Esophagus squamous epithelium (tissue), 5 donors: Measurements from ENCODE around the gene SHISA4. TPM values are rescaled to one million over a fixed set of nuclear protein-coding genes. Genes with fewer than 3 reads are reported as not detected.

Experiments used
- DNase-seq: peaks from one replicate; lab custom pipeline; 2025; lab: John Stamatoyannopoulos, UW
- H3K27ac ChIP-seq, 4 donors: fragments of 200-600 bp; sonication (generic); one replicate each; pipeline ENCODE4 v1.5.1; 2016 to 2019; ENCODE audit warnings: mild to moderate bottlenecking in 1 of 4
- H3K27me3 ChIP-seq, 4 donors: fragments of 200-600 bp; sonication (generic); 1 replicate in 3 of 4; 2 replicates in 1 of 4; pipeline versions ENCODE4 v1.5.1 to v1.6.0; 2017 to 2021; ENCODE audit warnings: antibody characterized with exemption in 1 of 4
- H3K36me3 ChIP-seq, 3 donors: fragments of 200-600 bp; sonication (generic); one replicate each; pipeline ENCODE4 v1.5.1; 2016 to 2019
- H3K4me1 ChIP-seq, 3 donors: fragments of 200-600 bp; sonication (generic); one replicate each; pipeline ENCODE4 v1.5.1; 2017 to 2019
- H3K4me3 ChIP-seq, 4 donors: fragments of 200-600 bp; sonication (generic); 1 replicate in 3 of 4; 2 replicates in 1 of 4; pipeline ENCODE4 v1.5.1; 2016 to 2019; ENCODE audit warnings: mild to moderate bottlenecking in 2 of 4, moderate library complexity in 1 of 4
- H3K9me3 ChIP-seq, 3 donors: fragments of 200-600 bp; sonication (generic); one replicate each; pipeline ENCODE4 v1.5.1; 2016 to 2019
- POLR2A ChIP-seq, 4 donors: fragments of 450-650 bp; IDR thresholded peaks; one replicate each; pipeline ENCODE4 v1.6.1; 2017; ENCODE audit warnings: antibody characterized with exemption in 4 of 4, mild to moderate bottlenecking in 4 of 4, moderate library complexity in 3 of 4
- WGBS, 2 donors: methylation state at CpG; one replicate each; pipeline ENCODE4 v1.1.5; 2018; 5-methylcytosine and 5-hydroxymethylcytosine counted together
- intact Hi-C: fragments of 100-400 bp; cut with DNase I; formaldehyde crosslinking; loops from one replicate; pipeline ENCODE4 v1.15.0; 2022
- total RNA-seq, 4 donors: library from RNA; depleted of rRNA; stranded (reverse); fragments of >200 nt; gene quantifications; one replicate each; pipeline ENCODE4 v1.1.0, GENCODE V29; 2016
- TF ChIP-seq, protein P1 (sequence below), 6 experiments: fragments of 450-650 bp in 4 of 6; fragments of 200-600 bp in 2 of 6; sonication (generic) in 2 of 6; IDR thresholded peaks; one replicate each; pipeline ENCODE4 v1.5.1; 2016 to 2019; ENCODE audit warnings: antibody characterized with exemption in 6 of 6, mild to moderate bottlenecking in 4 of 6, moderate library complexity in 4 of 6
- donor health status: DM: yes; HTN: yes; CAD: no.

Gene SHISA4
- total RNA-seq, 4 donors from 2014 or later, result 3.3 to 12.3 (median 5.6) TPM

DNA sequence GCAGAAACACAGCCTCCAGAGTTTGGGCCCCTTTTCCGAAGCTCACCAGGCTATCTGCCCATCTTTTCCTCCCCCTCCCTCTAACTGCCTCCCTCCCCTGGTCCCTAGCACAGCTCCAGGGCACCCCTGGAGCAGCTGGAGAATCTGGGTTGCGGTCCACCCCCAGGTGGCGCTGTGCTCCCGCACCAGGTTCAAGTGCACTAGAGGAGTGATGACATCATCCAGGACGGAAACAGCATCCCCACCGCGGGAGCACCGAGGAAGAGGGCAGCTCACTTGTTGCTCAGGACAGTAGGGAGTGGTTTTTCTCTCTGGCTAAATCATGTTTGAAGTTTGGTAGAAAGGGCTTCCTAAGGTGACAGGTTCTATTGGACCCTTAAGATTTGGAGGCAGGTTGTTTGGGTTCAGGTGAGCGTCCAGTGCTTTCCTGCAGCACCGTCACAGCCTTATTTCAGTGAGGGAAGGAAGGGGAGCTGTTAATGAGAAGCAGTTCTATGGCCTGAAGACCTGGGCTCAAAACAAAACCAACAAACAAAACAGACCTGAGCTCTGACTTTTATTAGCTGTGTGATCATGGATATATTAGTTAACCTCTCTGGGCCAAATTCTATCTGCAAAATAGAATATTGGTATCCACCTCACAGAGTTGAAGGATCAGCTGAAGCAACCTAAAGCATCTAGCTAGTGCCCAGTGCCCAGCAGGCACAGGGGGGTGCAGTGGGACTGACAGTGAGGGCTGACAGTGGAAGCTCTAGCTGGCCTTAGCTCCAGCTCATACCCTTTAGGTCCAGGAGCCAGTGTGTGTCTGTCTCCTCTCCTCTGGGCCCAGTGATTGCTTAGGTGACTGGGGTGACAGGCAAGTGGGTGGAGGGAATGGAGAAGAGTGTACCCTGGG is 7.5 kb downstream of the SHISA4 start:
- H3K36me3 ChIP-seq, result no peaks in the 10 kb centered on the region
- intact Hi-C loops, result loop anchor here (5.0 to 10.0 kb wide), 2 partner anchors 76 to 229 kb away; partner anchors contain the start of gene GPR37L1
- no peak overlapping the region for H3K4me3 ChIP-seq
- H3K27ac ChIP-seq, result peak overlapping the region; percentile 7 to 85 (median 76)
- DNase-seq, result no peak
- WGBS, 2 donors, result 16 to 74% methylated on average over 2 to 10 of the region's 10 CpGs
- peaks cover 0 to 72% (median 0%) of the 10 kb centered on the region in 3 donors for H3K4me1 ChIP-seq
- no peak for TF ChIP-seq POLR2A (IDR thresholded peaks at IDR 0.05)
- TF ChIP-seq, protein P1, sequence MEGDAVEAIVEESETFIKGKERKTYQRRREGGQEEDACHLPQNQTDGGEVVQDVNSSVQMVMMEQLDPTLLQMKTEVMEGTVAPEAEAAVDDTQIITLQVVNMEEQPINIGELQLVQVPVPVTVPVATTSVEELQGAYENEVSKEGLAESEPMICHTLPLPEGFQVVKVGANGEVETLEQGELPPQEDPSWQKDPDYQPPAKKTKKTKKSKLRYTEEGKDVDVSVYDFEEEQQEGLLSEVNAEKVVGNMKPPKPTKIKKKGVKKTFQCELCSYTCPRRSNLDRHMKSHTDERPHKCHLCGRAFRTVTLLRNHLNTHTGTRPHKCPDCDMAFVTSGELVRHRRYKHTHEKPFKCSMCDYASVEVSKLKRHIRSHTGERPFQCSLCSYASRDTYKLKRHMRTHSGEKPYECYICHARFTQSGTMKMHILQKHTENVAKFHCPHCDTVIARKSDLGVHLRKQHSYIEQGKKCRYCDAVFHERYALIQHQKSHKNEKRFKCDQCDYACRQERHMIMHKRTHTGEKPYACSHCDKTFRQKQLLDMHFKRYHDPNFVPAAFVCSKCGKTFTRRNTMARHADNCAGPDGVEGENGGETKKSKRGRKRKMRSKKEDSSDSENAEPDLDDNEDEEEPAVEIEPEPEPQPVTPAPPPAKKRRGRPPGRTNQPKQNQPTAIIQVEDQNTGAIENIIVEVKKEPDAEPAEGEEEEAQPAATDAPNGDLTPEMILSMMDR (IDR thresholded peaks at IDR 0.05), result peak; percentile 91 to 97 (median 92)
- no peaks in the 10 kb centered on the region for H3K9me3 ChIP-seq
- peaks cover 0 to 2% (median 0%) of the 10 kb centered on the region in 4 donors for H3K27me3 ChIP-seq

DNA sequence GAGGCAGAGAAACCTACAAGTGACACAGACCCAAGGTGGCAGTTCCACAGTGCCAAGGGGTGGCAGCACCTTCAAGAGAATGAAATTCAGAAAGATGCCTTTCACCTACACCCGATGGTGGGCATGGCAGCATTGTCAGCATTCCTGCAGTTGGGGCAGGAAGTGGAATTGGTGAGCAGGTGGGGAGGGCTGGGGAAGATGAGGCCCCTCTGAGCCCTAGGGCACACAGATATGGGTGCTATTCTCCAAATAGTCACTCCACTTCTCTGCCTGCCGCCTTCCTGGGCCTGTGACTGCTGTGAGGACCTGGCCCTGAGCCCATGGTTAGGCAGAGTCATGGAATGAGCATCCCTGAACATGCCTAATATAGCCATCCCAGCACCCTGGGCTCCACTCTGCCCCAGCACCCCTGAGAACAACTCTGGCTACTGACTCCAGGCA is 8.3 kb downstream of the SHISA4 start:
- TF ChIP-seq, protein P1 (IDR thresholded peaks at IDR 0.05), result no peak
- no peak for TF ChIP-seq POLR2A (IDR thresholded peaks at IDR 0.05)
- H3K9me3 ChIP-seq, result no peaks in the 10 kb centered on the region
- no peaks in the 10 kb centered on the region for H3K36me3 ChIP-seq
- peak overlapping the region; percentile 7 to 85 (median 76) for H3K27ac ChIP-seq
- H3K4me1 ChIP-seq, result peaks cover 0 to 72% (median 0%) of the 10 kb centered on the region in 3 donors
- no peak overlapping the region for H3K4me3 ChIP-seq
- no peaks in the 10 kb centered on the region for H3K27me3 ChIP-seq
- WGBS, 2 donors, result 18% methylated on average over 1 of the region's 2 CpGs; no CpG with 5 or more reads in 1 of the 2 donors
- intact Hi-C loops, result loop anchor here (5.0 to 10.0 kb wide), 2 partner anchors 75 to 228 kb away; partner anchors contain the start of gene GPR37L1
- no peak for DNase-seq

- Histone ChIP-seq H3K27ac (peak overlapping the region; percentile 7 to 85 (median 76)), H3K27me3 (no peaks in the 10 kb centered on the region), H3K36me3 (no peaks in the 10 kb centered on the region), H3K4me1 (peaks cover 5 to 78% (median 6%) of the 10 kb centered on the region in 3 donors), H3K9me3 (no peaks in the 10 kb centered on the region), H3K4me3 (no peak overlapping the region)
- DNase-seq, result no peak
- intact Hi-C loops, result loop anchor here (5.0 to 10.0 kb wide), 2 partner anchors 74 to 226 kb away; partner anchors contain the start of gene GPR37L1
- no peak for TF ChIP-seq POLR2A (IDR thresholded peaks at IDR 0.05)
- TF ChIP-seq, protein P1 (IDR thresholded peaks at IDR 0.05), result no peak
- WGBS, 2 donors, result 60 to 62% methylated on average over 4 of the region's 4 CpGs
These were observed 9.7 kb downstream of the SHISA4 start for GRCh38 chr1:201898240-201898894.

- Histone ChIP-seq H3K27ac (peak overlapping the region in 3 of 4 donors; percentile 75 to 85 (median 77)), H3K4me1 (peaks cover 5 to 79% (median 12%) of the 10 kb centered on the region in 3 donors), H3K36me3 (no peaks in the 10 kb centered on the region), H3K27me3 (no peaks in the 10 kb centered on the region), H3K4me3 (no peak overlapping the region), H3K9me3 (no peaks in the 10 kb centered on the region)
- DNase-seq, result no peak
- TF ChIP-seq, protein P1 (IDR thresholded peaks at IDR 0.05), result no peak
- TF ChIP-seq POLR2A (IDR thresholded peaks at IDR 0.05), result no peak
- WGBS, 2 donors, result 18 to 48% methylated on average over 2 of the region's 4 CpGs
- intact Hi-C loops, result loop anchor here (5.0 to 10.0 kb wide), 2 partner anchors 73 to 226 kb away; partner anchors contain the start of gene GPR37L1
These were observed 10.3 kb downstream of the SHISA4 start for GRCh38 chr1:201898992-201899391.
